Upper lobe of right lung (tissue), 1 donor: ENCODE measurements around the gene SDF4. TPM values are rescaled to one million over a fixed set of nuclear protein-coding genes. Genes with fewer than 3 reads are reported as not detected.

Source experiments
- ATAC-seq: fragments of 200-7000 bp; cut with Tn5 transposase; one replicate; pipeline ENCODE4 v1.9.1; 2020; ENCODE audit warnings: mild to moderate bottlenecking, moderate library complexity
- DNase-seq: peaks from one replicate; pipeline ENCODE4 v3.0.0-alpha.2; 2020
- H3K27ac ChIP-seq: fragments of 200-600 bp; one replicate; pipeline ENCODE4 v1.8.0; 2022
- H3K27me3 ChIP-seq: fragments of 200-600 bp; one replicate; pipeline ENCODE4 v1.8.0; 2022; ENCODE audit warnings: mild to moderate bottlenecking
- H3K36me3 ChIP-seq: fragments of 200-600 bp; one replicate; pipeline ENCODE4 v1.8.0; 2022
- H3K4me1 ChIP-seq: fragments of 200-600 bp; one replicate; pipeline ENCODE4 v1.8.0; 2022
- H3K4me3 ChIP-seq: fragments of 200-600 bp; one replicate; pipeline ENCODE4 v1.8.0; 2022; ENCODE audit warnings: mild to moderate bottlenecking
- H3K9me3 ChIP-seq: fragments of 200-600 bp; one replicate; pipeline ENCODE4 v1.8.0; 2022
- intact Hi-C: fragments of 100-400 bp; cut with DNase I; formaldehyde crosslinking; loops from one replicate; pipeline ENCODE4 v1.11.0; 2022
- total RNA-seq: library from RNA; stranded (reverse); fragmentation: NEBNext Ultra II Directional; extraction: Animal tissue kit (Norgen Biotek cat#: 25700); gene quantifications from one replicate; pipeline ENCODE4 v1.2.1, GENCODE V29; 2021
- TF ChIP-seq, protein P1 (sequence below): fragments of 200-600 bp; IDR thresholded peaks from one replicate; pipeline ENCODE4 v1.8.0; 2022; ENCODE audit warnings: antibody characterized with exemption
- donor health status: DM: no; HTN: yes; CAD: no; lungs with severe emphysema.

SDF4 gene
- total RNA-seq, 1 donor from 2014 or later: 132 TPM

DNA sequence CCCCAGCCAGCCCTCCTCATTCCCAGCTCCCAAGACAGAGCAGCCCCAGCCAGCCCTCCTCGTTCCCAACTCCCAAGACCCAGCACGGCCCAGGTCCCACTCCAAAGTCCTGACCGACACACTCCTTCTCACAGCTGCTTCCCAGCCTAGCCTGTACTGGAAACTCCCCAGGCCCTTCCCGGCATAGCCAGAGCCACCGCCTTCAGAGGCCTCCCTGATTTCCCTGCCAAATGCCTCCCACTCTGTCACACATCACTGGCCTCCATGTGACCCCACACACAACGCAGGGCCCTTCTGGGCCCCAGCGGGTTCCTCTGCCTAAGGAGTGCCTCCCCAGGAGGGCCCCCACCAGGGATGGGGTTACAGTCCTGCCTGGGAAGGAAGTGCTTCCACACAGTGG, 39.0 kb upstream of the SDF4 start:
- TF ChIP-seq, protein P1, sequence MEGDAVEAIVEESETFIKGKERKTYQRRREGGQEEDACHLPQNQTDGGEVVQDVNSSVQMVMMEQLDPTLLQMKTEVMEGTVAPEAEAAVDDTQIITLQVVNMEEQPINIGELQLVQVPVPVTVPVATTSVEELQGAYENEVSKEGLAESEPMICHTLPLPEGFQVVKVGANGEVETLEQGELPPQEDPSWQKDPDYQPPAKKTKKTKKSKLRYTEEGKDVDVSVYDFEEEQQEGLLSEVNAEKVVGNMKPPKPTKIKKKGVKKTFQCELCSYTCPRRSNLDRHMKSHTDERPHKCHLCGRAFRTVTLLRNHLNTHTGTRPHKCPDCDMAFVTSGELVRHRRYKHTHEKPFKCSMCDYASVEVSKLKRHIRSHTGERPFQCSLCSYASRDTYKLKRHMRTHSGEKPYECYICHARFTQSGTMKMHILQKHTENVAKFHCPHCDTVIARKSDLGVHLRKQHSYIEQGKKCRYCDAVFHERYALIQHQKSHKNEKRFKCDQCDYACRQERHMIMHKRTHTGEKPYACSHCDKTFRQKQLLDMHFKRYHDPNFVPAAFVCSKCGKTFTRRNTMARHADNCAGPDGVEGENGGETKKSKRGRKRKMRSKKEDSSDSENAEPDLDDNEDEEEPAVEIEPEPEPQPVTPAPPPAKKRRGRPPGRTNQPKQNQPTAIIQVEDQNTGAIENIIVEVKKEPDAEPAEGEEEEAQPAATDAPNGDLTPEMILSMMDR: no peak
- no peak for DNase-seq
- Histone ChIP-seq H3K4me1 (peaks cover 37% of the 10 kb centered on the region), H3K9me3 (no peaks in the 10 kb centered on the region), H3K36me3 (peaks cover 24% of the 10 kb centered on the region), H3K4me3 (no peak overlapping the region), H3K27me3 (no peaks in the 10 kb centered on the region), H3K27ac (no peak overlapping the region)
- ATAC-seq: no peak
- intact Hi-C loops: no loop called here

DNA sequence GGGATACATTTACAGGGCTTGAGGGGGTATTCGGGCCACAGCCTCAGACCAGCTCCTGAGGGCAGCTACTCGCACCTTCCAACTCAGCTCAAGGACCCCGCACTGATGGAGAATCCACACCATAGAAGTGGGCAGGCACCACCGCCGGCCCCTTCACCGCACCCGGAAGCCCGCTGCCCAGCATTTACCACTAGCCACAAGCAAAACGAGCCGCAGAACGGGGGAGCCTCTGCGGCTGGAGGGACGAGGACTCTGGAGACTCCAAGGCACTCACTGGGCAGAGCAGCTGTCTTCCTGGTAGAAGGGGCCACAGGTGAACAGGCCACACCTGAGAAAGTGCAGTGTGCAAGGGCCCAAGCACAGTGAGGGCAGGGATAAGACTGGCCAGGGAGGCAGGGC, 36.5 kb upstream of the SDF4 start:
- intact Hi-C loops: no loop called here
- Histone ChIP-seq H3K27me3 (no peaks in the 10 kb centered on the region), H3K4me1 (peaks cover 32% of the 10 kb centered on the region), H3K9me3 (no peaks in the 10 kb centered on the region), H3K4me3 (no peak overlapping the region), H3K27ac (no peak overlapping the region), H3K36me3 (peaks cover 37% of the 10 kb centered on the region)
- TF ChIP-seq, protein P1: no peak
- no peak for ATAC-seq
- DNase-seq: no peak

DNA sequence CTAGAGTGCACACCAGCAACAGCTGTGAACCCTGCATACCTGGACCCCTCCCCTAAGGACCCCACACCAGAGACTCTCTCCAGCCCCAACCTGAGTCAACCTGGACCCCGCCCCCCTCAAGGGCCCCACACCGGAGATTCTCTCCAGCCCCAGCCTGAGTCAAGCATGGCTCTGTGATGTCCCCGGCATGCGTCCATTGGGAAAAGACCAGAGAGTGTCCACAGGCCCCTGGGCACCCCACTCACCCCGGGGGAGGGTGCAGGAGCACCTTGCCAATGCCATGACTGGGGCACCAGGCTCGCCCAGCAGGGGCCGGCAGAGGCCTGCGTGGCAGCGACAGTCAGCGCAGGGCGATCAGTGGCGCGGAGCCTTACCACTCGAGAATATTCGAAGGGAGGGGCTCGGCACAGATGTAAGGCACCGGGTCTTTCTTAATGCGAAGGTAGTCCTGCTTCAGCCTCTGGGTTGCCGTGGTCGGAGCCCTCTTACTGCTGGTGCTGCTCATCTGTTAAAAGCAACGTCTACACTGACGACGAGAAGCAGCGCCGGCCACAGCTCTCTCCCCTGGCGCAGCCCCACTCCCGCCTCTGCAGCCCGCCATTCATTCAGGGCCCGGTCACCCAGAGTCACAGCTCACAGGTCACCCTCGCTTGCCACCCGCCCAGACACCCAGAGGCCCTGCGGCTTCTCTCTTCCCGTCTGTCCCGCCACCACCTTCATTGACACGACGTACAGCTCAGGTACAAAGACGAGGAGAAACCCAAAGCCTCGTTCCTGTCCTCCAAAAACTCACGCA, 35.9 kb upstream of the SDF4 start:
- TF ChIP-seq, protein P1: no peak
- Histone ChIP-seq H3K27me3 (no peaks in the 10 kb centered on the region), H3K4me3 (no peak overlapping the region), H3K27ac (no peak overlapping the region), H3K36me3 (peaks cover 43% of the 10 kb centered on the region), H3K9me3 (no peaks in the 10 kb centered on the region), H3K4me1 (peaks cover 29% of the 10 kb centered on the region)
- no peak for ATAC-seq
- no peak for DNase-seq
- intact Hi-C loops: no loop called here

DNA sequence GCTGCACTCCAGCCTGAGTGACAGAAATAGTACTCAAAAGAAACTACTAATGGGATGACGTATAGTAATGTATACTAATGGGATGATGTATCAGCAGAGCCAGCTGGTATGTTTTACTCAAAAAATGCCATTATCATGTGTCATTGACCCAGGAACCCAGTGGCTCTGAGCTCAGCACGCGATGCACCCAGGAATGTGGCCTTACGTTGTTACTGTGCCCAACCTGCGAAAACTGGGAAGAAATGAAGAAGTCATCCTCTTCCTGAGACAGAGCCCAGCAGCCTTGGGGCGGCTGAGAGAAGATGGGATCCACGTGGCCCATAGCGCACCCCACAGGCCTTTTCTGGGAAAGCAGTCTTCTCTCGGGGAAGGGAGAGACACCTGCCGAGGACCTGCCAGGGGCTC, 33.1 kb upstream of the SDF4 start:
- Histone ChIP-seq H3K4me1 (peaks cover 10% of the 10 kb centered on the region), H3K27ac (no peak overlapping the region), H3K36me3 (peaks cover 65% of the 10 kb centered on the region), H3K27me3 (no peaks in the 10 kb centered on the region), H3K4me3 (no peak overlapping the region), H3K9me3 (no peaks in the 10 kb centered on the region)
- TF ChIP-seq, protein P1: no peak
- intact Hi-C loops: no loop called here
- DNase-seq (no peak), ATAC-seq (peak; percentile 19)

DNA sequence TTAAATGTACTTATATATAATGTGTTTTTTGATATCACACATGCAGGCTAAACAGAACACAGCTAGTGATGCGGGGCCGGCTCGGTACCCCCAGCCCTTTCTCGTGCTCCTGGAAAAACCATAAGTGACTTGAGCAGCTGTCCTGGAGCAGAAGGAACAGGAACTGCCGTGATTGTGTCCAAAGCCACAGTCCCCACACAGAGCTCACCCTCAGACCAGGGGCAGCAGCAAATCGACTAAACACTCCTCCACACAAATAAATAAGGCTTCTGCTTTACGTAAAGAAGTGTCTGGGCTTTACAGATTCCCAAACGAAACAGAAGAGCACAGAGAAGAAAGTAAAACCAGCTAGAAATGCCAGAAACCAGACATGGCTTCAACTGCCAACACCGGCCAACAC, 32.2 kb upstream of the SDF4 start:
- peaks cover 71% of the 10 kb centered on the region for H3K36me3 ChIP-seq
- no peak for ATAC-seq

More for the DNA sequence above, 32.2 kb upstream of the SDF4 start:
- Histone ChIP-seq H3K4me1 (peaks cover 9% of the 10 kb centered on the region), H3K4me3 (no peak overlapping the region), H3K27me3 (no peaks in the 10 kb centered on the region), H3K9me3 (no peaks in the 10 kb centered on the region), H3K27ac (no peak overlapping the region)
- no peak for DNase-seq
- intact Hi-C loops: no loop called here
- TF ChIP-seq, protein P1: no peak
